Panc1 (cell line): ENCODE data around the gene PCBP2. TPM values are rescaled to one million over a fixed set of nuclear protein-coding genes. Genes with fewer than 3 reads are reported as not detected.

Source experiments
- ATAC-seq: fragments of 200-7000 bp; cut with Tn5 transposase; 2 replicates; pipeline ENCODE4 v1.9.1; 2020; ENCODE audit warnings: mild to moderate bottlenecking, moderate library complexity
- BruUV-seq: library from RNA; stranded (reverse); fragments of 400-500 nt; replicated peaks from 2 replicates; lab custom pipeline; 2021; lab: Mats Ljungman, UMichigan
- CTCF ChIA-PET: fragments of 300-600 bp; sonication (Branson Sonifier 250); formaldehyde crosslinking; loops from one replicate; lab custom pipeline; 2022; ENCODE audit warnings: antibody characterized with exemption; lab: Charles Lee
- POLR2A ChIA-PET: fragments of 300-600 bp; sonication (Branson Sonifier 250); formaldehyde crosslinking; loops from one replicate; lab custom pipeline; 2022; ENCODE audit warnings: antibody characterized with exemption; lab: Charles Lee
- DNase-seq: peaks from one replicate; pipeline ENCODE4 v3.0.0-alpha.2; 2010; ENCODE audit warnings: low read depth, low spot score
- H3K27ac ChIP-seq: 2 replicates; pipeline ENCODE4 v1.5.1; 2011; ENCODE audit warnings: mild to moderate bottlenecking, low read length, inconsistent platforms
- H3K27me3 ChIP-seq: fragments of 200-500 bp; sonication (Bioruptor generic); 2 replicates; pipeline ENCODE4 v1.6.0; 2014; ENCODE audit warnings: low read length, inconsistent platforms; ENCODE audit not compliant: control insufficient read depth, insufficient read depth
- H3K36me3 ChIP-seq: fragments of 200-500 bp; sonication (Bioruptor generic); 2 replicates; pipeline ENCODE4 v1.5.1; 2014; ENCODE audit warnings: inconsistent platforms, mild to moderate bottlenecking, low read length, moderate library complexity; ENCODE audit not compliant: control insufficient read depth, insufficient read depth
- H3K4me1 ChIP-seq: 2 replicates; pipeline ENCODE4 v1.5.1; 2011; ENCODE audit warnings: inconsistent platforms, mild to moderate bottlenecking, low read length, moderate library complexity; ENCODE audit not compliant: control insufficient read depth, insufficient read depth
- H3K4me3 ChIP-seq, 2 experiments: 2 replicates each; pipeline ENCODE4 v1.5.1; 2011 to 2012; ENCODE audit warnings: low read depth in 2 of 2, low read length in 2 of 2, mild to moderate bottlenecking in 2 of 2, inconsistent platforms in 1 of 2, moderate library complexity in 1 of 2
- H3K9me3 ChIP-seq: fragments of 200-500 bp; sonication (Bioruptor generic); 2 replicates; pipeline ENCODE4 v1.5.1; 2014; ENCODE audit warnings: low read depth, mild to moderate bottlenecking, inconsistent platforms, low read length, moderate library complexity; ENCODE audit not compliant: control insufficient read depth, insufficient read depth
- POLR2AphosphoS5 ChIP-seq: IDR thresholded peaks from 2 replicates; pipeline ENCODE4 v1.6.1; 2012; ENCODE audit warnings: mild to moderate bottlenecking, low read depth, low read length, moderate library complexity
- SIN3A ChIP-seq: IDR thresholded peaks from 2 replicates; pipeline ENCODE4 v1.6.1; 2012; ENCODE audit warnings: low read depth, mild to moderate bottlenecking, low read length, moderate library complexity, borderline replicate concordance; ENCODE audit not compliant: insufficient read depth
- TCF7L2 ChIP-seq: IDR thresholded peaks from 2 replicates; pipeline ENCODE4 v1.6.1; 2011; ENCODE audit warnings: mild to moderate bottlenecking, low read depth, low read length, inconsistent platforms
- in situ Hi-C: cut with HindIII; loops from 2 replicates; pipeline ENCODE4 v1.10.0; 2016; ENCODE audit warnings: low sequenced_read_pairs, low pct_unique_long_range_greater_than_20kb
- intact Hi-C: fragments of 100-400 bp; cut with micrococcal nuclease; formaldehyde crosslinking; loops from one replicate; pipeline ENCODE4 v1.10.0; 2022; ENCODE audit not compliant: unreplicated experiment
- total RNA-seq: library from RNA; stranded (reverse); gene quantifications from one replicate; pipeline ENCODE4 v1.2.1, GENCODE V29; 2021; ENCODE audit not compliant: unreplicated experiment
- TF ChIP-seq, protein P1 (sequence below): fragments of 450-650 bp; IDR thresholded peaks from 2 replicates; pipeline ENCODE4 v1.5.1; 2017; ENCODE audit warnings: mild to moderate bottlenecking
- TF ChIP-seq, protein P2 (sequence below), 2 experiments: IDR thresholded peaks; 2 replicates each; pipeline ENCODE4 v1.6.1; 2011 to 2012; ENCODE audit warnings: low read depth in 2 of 2, control low read depth in 1 of 2, low read length in 1 of 2, mild to moderate bottlenecking in 1 of 2, moderate library complexity in 1 of 2; ENCODE audit not compliant: insufficient read depth in 1 of 2

PCBP2 gene
- total RNA-seq, 1 experiment from 2014 or later, result 836 TPM

GRCh38 chr12:53463802-53464560, 12.1 kb downstream of the PCBP2 start:
- Histone ChIP-seq H3K4me1 (peaks cover 6% of the 10 kb centered on the region), H3K27ac (no peak overlapping the region), H3K36me3 (peaks cover 95% of the 10 kb centered on the region), H3K9me3 (no peaks in the 10 kb centered on the region), H3K4me3 (no peak overlapping the region), H3K27me3 (no peaks in the 10 kb centered on the region)
- peak; percentile 25; the same call in 1 of the 2 replicates for ATAC-seq
- ChIA-PET POLR2A (interaction anchor here (0.6 kb wide), 1 partner anchor 14 kb away, joined by 3 read pairs; no protein-coding TSS in a partner anchor), CTCF (interaction anchor here (0.6 kb wide), 1 partner anchor 9 kb away, joined by 4 read pairs; no protein-coding TSS in a partner anchor)
- in situ Hi-C loops, result no loop called here
- DNase-seq, result no peak
- TF ChIP-seq SIN3A, result no peak
- TF ChIP-seq, protein P1, sequence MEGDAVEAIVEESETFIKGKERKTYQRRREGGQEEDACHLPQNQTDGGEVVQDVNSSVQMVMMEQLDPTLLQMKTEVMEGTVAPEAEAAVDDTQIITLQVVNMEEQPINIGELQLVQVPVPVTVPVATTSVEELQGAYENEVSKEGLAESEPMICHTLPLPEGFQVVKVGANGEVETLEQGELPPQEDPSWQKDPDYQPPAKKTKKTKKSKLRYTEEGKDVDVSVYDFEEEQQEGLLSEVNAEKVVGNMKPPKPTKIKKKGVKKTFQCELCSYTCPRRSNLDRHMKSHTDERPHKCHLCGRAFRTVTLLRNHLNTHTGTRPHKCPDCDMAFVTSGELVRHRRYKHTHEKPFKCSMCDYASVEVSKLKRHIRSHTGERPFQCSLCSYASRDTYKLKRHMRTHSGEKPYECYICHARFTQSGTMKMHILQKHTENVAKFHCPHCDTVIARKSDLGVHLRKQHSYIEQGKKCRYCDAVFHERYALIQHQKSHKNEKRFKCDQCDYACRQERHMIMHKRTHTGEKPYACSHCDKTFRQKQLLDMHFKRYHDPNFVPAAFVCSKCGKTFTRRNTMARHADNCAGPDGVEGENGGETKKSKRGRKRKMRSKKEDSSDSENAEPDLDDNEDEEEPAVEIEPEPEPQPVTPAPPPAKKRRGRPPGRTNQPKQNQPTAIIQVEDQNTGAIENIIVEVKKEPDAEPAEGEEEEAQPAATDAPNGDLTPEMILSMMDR, result no peak
- TF ChIP-seq, protein P2, sequence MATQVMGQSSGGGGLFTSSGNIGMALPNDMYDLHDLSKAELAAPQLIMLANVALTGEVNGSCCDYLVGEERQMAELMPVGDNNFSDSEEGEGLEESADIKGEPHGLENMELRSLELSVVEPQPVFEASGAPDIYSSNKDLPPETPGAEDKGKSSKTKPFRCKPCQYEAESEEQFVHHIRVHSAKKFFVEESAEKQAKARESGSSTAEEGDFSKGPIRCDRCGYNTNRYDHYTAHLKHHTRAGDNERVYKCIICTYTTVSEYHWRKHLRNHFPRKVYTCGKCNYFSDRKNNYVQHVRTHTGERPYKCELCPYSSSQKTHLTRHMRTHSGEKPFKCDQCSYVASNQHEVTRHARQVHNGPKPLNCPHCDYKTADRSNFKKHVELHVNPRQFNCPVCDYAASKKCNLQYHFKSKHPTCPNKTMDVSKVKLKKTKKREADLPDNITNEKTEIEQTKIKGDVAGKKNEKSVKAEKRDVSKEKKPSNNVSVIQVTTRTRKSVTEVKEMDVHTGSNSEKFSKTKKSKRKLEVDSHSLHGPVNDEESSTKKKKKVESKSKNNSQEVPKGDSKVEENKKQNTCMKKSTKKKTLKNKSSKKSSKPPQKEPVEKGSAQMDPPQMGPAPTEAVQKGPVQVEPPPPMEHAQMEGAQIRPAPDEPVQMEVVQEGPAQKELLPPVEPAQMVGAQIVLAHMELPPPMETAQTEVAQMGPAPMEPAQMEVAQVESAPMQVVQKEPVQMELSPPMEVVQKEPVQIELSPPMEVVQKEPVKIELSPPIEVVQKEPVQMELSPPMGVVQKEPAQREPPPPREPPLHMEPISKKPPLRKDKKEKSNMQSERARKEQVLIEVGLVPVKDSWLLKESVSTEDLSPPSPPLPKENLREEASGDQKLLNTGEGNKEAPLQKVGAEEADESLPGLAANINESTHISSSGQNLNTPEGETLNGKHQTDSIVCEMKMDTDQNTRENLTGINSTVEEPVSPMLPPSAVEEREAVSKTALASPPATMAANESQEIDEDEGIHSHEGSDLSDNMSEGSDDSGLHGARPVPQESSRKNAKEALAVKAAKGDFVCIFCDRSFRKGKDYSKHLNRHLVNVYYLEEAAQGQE (IDR thresholded peaks at IDR 0.05; ENCODE audit: insufficient read depth in 1 of 2, low read depth in 2 of 2, low read length in 1 of 2), result no peak
- no peak for TF ChIP-seq POLR2AphosphoS5
- TF ChIP-seq TCF7L2, result no peak
- intact Hi-C loops, result no loop called here
- no TSS peak for BruUV-seq

GRCh38 chr12:53464685-53465418, 12.9 kb downstream of the PCBP2 start:
- in situ Hi-C loops, result no loop called here
- Histone ChIP-seq H3K27me3 (no peaks in the 10 kb centered on the region), H3K27ac (no peak overlapping the region; the same call in 1 of the 2 replicates), H3K36me3 (peaks cover 94% of the 10 kb centered on the region), H3K4me3 (no peak overlapping the region), H3K4me1 (peaks cover 6% of the 10 kb centered on the region), H3K9me3 (no peaks in the 10 kb centered on the region)
- POLR2A ChIA-PET, result interaction anchor here (0.6 kb wide), 1 partner anchor 15 kb away, joined by 3 read pairs; no protein-coding TSS in a partner anchor
- no peak for DNase-seq
- no TSS peak for BruUV-seq
- 0 out of 2 replicates have a peak, but pooled peaks have one; percentile 28 for TF ChIP-seq POLR2AphosphoS5
- TF ChIP-seq, protein P1, result no peak
- CTCF ChIA-PET, result interaction anchor here (0.6 kb wide), 1 partner anchor 8 kb away, joined by 4 read pairs; no protein-coding TSS in a partner anchor
- ATAC-seq, result no peak
- intact Hi-C loops, result no loop called here
